GM21423 (cell line): ENCODE measurements around the gene MMP19.
"Not testable (repeated sequence)": the region's sequence is repeated elsewhere in the genome, so short reads cannot be mapped to it uniquely, and the experiment has no call there.

Experiments used
- ATAC-seq: cut with Tn5 transposase; IDR thresholded peaks from one replicate; pipeline ENCODE4 v1.9.1; 2021; ENCODE audit warnings: mild to moderate bottlenecking, moderate library complexity; ENCODE audit not compliant: unreplicated experiment

Gene MMP19

GRCh38 chr12:55845361-55845760 lies 2.6 kb upstream of the MMP19 start:
- ATAC-seq, result no peak

GRCh38 chr12:55844961-55845360 lies 2.2 kb upstream of the MMP19 start:
- ATAC-seq, result no peak

- no peak for ATAC-seq
These were observed 695 bp upstream of the MMP19 start for GRCh38 chr12:55843431-55843830.

- no peak for ATAC-seq
These were observed 2.0 kb downstream of the MMP19 start for GRCh38 chr12:55840581-55841351.

GRCh38 chr12:55839345-55840140 lies 3.2 kb downstream of the MMP19 start:
- ATAC-seq, result no peak

GRCh38 chr12:55838361-55838760 lies 4.4 kb downstream of the MMP19 start:
- no peak for ATAC-seq

GRCh38 chr12:55834400-55834799 lies 8.3 kb downstream of the MMP19 start:
- ATAC-seq, result not testable (repeated sequence)

- no peak for ATAC-seq
These were observed 9.7 kb downstream of the MMP19 start for GRCh38 chr12:55833056-55833455.

- ATAC-seq, result no peak
These were observed 11.3 kb downstream of the MMP19 start for GRCh38 chr12:55831447-55831815.

GRCh38 chr12:55830601-55831446 lies 11.9 kb downstream of the MMP19 start:
- ATAC-seq, result peak; percentile 23

- ATAC-seq, result peak; percentile 14
These were observed 12.7 kb downstream of the MMP19 start for GRCh38 chr12:55829967-55830600.

- no peak for ATAC-seq
These were observed 14.4 kb downstream of the MMP19 start for GRCh38 chr12:55828357-55828756.

- ATAC-seq, result no peak
These were observed 14.9 kb downstream of the MMP19 start for GRCh38 chr12:55827806-55828205.

GRCh38 chr12:55824726-55825125 lies 18.0 kb downstream of the MMP19 start:
- no peak for ATAC-seq

GRCh38 chr12:55823419-55823818 lies 19.3 kb downstream of the MMP19 start:
- ATAC-seq, result no peak

- ATAC-seq, result no peak
These were observed 20.5 kb downstream of the MMP19 start for GRCh38 chr12:55822228-55822627.

- no peak for ATAC-seq
These were observed 22.1 kb downstream of the MMP19 start for GRCh38 chr12:55820679-55821078.

- ATAC-seq, result no peak
These were observed 23.9 kb downstream of the MMP19 start for GRCh38 chr12:55818886-55819285.

GRCh38 chr12:55818140-55818728 lies 24.5 kb downstream of the MMP19 start:
- peak; percentile 22 for ATAC-seq

- peak; percentile 98 for ATAC-seq
These were observed 25.2 kb downstream of the MMP19 start, which contains the start of the genes ORMDL2 and SARNP for GRCh38 chr12:55817345-55818139. Gene ORMDL2 (plus strand): TSS chr12:55818041. CDS start chr12:55819000, 959 bp downstream. Gene SARNP (minus strand): TSS chr12:55817724. CDS start chr12:55817701, 23 bp downstream.
